DMS53 treated with DMSO at 0.1 percent for 48 hours (cell line): ENCODE results near the gene CD79B.
A peak's percentile ranks its signal among the peaks of the same experiment; 100 is the strongest.

ENCODE experiments used
- DNase-seq: peaks from one replicate; lab custom pipeline; 2025; ENCODE audit not compliant: unreplicated experiment; lab: John Stamatoyannopoulos, UW

Gene CD79B

DNA sequence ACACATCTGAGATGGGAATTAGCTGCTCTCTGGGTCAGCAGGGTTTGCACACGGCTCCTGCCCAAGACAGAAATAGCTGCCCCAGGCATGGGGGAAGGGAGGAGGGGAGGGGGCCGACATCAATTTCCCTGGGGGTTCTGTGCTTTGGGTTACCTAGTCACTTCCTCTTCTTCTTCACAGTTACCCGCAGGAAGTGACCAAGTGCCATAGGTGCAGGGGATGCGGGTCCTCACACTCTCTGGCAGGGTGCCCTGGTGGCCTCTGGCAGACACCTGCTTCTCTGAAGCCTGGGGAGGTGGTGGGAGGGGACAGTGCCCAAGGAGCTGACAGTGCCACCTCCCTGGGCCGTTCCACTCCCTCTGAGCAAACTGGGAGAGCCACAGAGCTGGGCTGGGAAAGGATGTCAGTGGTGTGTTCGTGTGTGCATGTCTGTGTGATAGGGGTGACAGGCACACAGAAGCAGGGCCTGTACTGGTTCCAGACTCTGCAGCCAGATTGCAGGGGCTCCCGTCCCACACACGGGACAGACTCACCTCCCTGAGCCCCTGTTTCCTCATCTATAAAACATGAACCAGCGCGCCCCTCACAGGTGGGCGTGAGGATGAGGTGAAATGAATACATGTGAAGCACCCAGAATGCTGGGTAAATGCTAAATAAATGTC lies 22.4 kb upstream of the CD79B start:
- DNase-seq, result peak; percentile 15

- DNase-seq, result peak; percentile 12
Observed at GRCh38 chr17:63950940-63951907, 19.1 kb upstream of the CD79B start.

DNA sequence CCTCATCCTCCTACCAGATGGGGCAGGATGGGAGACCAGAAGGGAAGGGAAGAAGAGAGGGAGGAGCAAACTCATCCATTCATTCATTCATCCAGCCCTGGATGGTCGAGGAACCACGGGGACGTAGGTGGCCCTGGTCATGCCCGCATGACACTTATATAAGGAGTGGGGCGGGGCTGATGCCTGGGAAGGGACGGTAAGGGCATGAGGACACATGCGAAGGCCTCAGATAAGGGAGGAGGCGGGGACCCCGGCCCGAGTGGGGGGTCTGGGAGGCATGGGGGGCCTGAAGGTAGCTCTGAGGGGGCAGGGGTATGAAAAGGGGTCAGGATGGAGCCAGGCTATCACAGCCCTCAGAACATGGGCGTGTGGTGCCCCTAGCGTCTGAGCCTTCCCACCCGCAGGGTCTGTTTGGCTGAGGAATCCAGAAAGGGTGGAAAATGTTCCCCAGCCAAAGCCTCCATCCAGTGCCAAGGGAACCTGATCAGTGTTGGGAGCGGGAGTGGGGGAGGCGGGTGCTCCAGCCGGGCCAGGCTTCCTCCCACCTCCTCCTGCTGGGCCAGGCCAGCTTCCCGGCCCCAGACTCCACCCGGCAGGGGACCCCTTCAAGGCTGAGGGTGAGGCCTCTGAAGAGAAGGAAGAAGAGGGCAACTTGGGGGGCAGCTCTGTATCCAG lies 17.6 kb upstream of the CD79B start:
- DNase-seq, result no peak

GRCh38 chr17:63948521-63948920 lies 16.4 kb upstream of the CD79B start:
- no peak for DNase-seq

DNA sequence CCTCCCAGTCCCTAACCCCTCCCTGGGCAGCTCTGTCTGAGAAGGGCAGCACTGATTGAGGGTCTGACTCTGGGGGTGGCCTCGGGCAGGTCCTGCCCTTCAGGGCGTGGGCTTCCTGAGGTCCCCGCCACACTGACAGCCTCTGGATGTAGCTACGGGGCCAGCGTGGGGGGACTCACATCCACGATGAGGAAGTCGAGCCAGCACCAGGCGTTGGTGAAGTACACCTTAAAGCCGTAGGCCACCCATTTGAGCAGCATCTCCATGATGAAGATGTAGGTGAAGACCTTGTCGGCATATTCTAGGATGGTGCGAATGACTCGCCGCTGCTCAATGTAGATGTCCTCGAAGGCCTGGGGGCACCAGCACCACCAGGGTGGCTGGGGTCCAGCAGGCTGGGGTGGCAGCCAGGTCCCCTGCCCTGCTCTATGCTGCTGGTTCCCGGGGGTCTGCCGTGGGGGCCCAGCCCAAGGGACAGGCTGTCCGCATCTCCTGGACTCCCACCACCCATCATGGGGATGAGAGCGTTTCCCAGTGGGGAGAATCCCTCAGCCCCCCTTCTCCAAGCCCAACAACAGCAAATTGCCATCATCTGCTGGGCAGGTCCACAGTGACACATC lies 15.7 kb upstream of the CD79B start:
- DNase-seq, result no peak

GRCh38 chr17:63946440-63947363 lies 14.6 kb upstream of the CD79B start:
- peak; percentile 1 for DNase-seq

GRCh38 chr17:63945784-63946439 lies 13.8 kb upstream of the CD79B start:
- no peak for DNase-seq

- no peak for DNase-seq
Observed at GRCh38 chr17:63944736-63945499, 12.8 kb upstream of the CD79B start.

- no peak for DNase-seq
Observed at GRCh38 chr17:63943745-63944144, 11.6 kb upstream of the CD79B start.

GRCh38 chr17:63942309-63942985 lies 10.3 kb upstream of the CD79B start:
- DNase-seq, result no peak

DNA sequence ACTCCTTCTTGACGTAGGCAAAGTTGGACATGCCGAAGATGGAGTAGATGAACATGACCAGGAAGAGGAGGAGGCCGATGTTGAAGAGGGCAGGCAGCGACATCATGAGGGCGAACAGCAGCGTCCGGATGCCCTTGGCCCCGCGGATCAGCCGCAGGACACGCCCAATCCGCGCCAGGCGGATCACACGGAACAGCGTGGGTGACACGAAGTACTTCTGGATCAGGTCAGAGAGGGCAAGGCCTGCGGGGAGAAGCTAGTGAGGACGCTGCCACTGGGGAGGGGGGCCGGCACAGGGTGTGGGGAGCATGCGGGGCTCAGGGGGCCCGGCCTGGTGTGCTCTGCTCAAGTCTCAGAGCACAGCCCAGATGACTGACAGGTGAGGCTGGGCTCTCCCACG lies 9.6 kb upstream of the CD79B start:
- DNase-seq, result no peak

DNA sequence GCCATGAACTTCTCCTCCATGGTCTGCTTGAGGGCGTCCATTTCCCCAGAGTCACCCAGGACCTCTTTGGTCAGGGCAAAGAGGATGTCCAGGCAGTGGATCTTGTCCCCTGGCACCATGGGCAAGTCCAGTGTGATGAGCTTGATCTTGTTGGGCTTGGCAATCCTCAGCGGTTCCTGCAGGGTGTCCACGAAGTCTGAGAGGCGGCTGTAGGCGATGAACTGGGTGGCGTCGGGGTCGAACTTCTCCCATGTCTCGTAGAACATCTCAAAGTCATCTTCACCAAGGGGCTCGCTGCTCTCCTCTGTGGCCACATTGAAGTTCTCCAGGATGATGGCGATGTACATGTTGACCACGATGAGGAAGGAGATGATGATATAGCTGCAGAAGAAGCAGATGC lies 9.0 kb upstream of the CD79B start:
- no peak for DNase-seq

DNA sequence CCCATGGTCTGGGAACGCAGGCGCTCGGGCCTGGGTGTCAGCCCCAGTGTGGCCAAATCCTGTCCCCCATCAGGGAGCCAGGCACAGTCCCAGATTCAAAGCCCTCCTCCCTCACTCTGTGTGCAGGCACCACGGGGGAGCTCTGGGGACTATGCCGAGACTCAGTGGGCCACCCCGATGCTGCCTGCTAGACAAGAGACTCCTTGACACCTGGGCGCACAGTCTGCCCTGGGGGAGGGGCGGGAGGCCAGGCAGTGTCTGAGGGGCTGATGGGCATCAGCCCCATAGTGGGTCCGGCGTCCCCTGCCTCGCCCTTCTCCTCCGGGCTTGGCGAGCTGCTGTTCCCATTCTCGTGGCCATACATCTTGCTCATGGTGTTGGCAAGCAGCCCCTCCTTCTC lies 8.5 kb upstream of the CD79B start:
- DNase-seq, result no peak

GRCh38 chr17:63939884-63940283 lies 7.8 kb upstream of the CD79B start:
- no peak for DNase-seq

- DNase-seq, result no peak
Observed at GRCh38 chr17:63939401-63939800, 7.3 kb upstream of the CD79B start.

DNA sequence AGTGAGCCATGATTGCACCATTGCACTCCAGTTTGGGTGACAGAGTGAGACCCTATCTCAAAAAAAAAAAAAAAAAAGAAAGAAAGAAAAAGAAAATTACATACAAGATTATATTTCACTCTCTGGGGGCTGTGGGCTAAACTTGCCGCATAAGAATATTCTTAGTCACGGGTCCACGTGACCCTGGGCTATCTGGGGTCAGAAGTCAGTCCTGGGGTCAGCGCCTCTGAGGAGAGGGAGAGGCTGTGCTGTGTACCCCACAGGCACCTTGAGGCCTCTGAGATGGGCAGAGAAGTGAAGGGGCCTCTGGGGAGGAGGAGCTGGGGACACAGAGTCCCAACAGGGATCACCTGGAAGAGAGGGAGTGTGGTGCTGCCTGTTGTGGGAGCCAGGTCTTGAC lies 5.8 kb upstream of the CD79B start:
- no peak for DNase-seq

DNA sequence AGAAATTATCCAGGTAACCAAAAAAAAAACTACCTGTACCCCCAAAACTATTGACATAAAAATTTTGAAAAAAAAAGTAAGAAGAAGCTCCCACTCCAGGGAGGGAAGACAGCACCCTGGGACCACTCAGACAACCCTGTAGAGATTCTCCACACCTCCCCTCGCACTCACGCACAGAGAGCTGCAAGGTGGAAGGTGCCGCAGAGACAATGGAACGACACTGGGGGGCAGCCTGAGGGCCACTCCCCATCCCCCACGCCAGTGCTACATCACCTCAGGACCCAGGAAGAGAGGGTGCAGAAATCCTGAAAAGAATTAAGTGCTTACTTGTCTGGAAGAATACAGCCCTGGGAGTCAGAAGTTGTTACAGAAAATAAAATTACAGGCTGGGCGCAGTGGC lies 5.2 kb upstream of the CD79B start:
- no peak for DNase-seq
